Measurements from ENCODE around the gene MAEA. TPM values are rescaled to one million over a fixed set of nuclear protein-coding genes. Genes with fewer than 3 reads are reported as not detected.

The MAEA gene
- total and polyA plus RNA-seq, 11 donors = 38.1 to 57.2 (median 45.1) TPM

DNA sequence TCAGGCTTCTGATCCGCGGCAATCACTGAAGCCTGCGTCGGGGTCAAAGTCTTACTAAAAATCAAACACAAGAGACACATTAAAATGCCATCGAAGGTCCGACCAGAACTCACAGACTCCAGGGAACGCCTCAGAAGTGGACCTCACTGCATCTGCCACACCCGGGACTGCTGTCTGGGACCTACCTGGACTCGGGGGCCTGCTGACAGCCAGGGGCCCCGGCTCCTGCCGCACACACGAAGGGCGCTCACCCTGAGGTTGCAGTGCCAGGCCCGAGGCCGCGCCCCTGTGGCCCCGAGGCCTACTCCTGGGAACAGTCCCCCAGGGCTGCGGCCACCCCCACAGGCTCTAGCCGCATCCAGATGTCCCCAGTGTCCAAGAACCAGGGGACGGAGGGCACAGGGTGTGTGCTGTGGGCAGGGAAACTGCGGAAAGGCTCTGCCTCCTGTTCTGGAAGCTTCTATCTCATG is 48.2 kb upstream of the MAEA start:
- 88 to 91% (median 90%) methylated on average over 13 to 21 of the region's 21 CpGs for WGBS, 4 donors
- H3K4me1 ChIP-seq = peaks cover 4 to 60% (median 50%) of the 10 kb centered on the region in 12 donors

DNA sequence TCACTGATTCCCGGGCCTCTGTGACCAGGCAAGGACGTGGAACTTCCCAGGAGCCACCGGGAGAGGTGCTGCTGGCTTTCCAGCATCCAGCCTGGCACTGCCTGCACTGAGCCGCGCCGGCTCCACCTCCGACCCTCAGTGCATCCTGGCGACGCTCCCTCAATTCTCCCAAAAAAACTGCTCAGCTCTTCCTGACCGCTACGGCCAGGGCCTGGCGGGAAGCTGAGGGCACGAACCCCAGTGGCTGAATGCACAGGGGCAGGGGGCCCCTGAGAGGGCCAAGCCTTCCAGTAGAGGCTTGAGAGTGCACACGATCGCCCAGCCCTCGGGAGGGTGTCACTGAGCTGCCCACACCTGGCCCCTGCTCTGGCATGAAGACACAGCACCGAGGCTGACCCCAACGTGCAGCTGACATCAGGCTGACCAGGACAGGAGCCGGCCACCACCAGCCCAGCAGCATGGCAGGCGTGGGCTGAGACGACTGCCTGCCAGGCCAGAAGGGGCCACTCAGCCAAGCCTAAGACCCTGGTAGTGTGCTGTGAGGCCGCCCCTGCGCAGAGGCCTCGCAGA is 47.7 kb upstream of the MAEA start:
- Histone ChIP-seq H3K4me3 (no peak overlapping the region), H3K27ac (no peak overlapping the region), H3K27me3 (no peaks in the 10 kb centered on the region), H3K36me3 (peaks cover 0 to 40% (median 31%) of the 10 kb centered on the region in 9 donors), H3K4me1 (peaks cover 4 to 65% (median 56%) of the 10 kb centered on the region in 12 donors), H3K9me3 (no peaks in the 10 kb centered on the region)
- TF ChIP-seq, protein P1, sequence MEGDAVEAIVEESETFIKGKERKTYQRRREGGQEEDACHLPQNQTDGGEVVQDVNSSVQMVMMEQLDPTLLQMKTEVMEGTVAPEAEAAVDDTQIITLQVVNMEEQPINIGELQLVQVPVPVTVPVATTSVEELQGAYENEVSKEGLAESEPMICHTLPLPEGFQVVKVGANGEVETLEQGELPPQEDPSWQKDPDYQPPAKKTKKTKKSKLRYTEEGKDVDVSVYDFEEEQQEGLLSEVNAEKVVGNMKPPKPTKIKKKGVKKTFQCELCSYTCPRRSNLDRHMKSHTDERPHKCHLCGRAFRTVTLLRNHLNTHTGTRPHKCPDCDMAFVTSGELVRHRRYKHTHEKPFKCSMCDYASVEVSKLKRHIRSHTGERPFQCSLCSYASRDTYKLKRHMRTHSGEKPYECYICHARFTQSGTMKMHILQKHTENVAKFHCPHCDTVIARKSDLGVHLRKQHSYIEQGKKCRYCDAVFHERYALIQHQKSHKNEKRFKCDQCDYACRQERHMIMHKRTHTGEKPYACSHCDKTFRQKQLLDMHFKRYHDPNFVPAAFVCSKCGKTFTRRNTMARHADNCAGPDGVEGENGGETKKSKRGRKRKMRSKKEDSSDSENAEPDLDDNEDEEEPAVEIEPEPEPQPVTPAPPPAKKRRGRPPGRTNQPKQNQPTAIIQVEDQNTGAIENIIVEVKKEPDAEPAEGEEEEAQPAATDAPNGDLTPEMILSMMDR (IDR thresholded peaks at IDR 0.05) = no peak
- TF ChIP-seq POLR2A (IDR thresholded peaks at IDR 0.05) = no peak
- intact Hi-C loops (cut with DNase I) = loop anchor here in 3 of 10 donors (5.0 to 10.0 kb wide), 3 partner anchors 35 to 77 kb away; no protein-coding TSS in a partner anchor
- ATAC-seq (no peak), DNase-seq (peak in 1 of 5 donors; percentile 55)
- 72 to 75% (median 73%) methylated on average over 20 to 24 of the region's 24 CpGs for WGBS, 4 donors

More for the DNA sequence above, 48.2 kb upstream of the MAEA start:
- peak in 2 of 5 donors; percentile 5 to 57 for DNase-seq
- Histone ChIP-seq H3K36me3 (peaks cover 0 to 44% (median 32%) of the 10 kb centered on the region in 9 donors), H3K27ac (no peak overlapping the region), H3K27me3 (no peaks in the 10 kb centered on the region), H3K9me3 (no peaks in the 10 kb centered on the region), H3K4me3 (no peak overlapping the region)
- no peak for ATAC-seq
- intact Hi-C loops (cut with DNase I) = loop anchor here in 3 of 10 donors (5.0 to 10.0 kb wide), 3 partner anchors 34 to 77 kb away; no protein-coding TSS in a partner anchor
- TF ChIP-seq, protein P1 (IDR thresholded peaks at IDR 0.05) = no peak
- no peak for TF ChIP-seq POLR2A (IDR thresholded peaks at IDR 0.05)

DNA sequence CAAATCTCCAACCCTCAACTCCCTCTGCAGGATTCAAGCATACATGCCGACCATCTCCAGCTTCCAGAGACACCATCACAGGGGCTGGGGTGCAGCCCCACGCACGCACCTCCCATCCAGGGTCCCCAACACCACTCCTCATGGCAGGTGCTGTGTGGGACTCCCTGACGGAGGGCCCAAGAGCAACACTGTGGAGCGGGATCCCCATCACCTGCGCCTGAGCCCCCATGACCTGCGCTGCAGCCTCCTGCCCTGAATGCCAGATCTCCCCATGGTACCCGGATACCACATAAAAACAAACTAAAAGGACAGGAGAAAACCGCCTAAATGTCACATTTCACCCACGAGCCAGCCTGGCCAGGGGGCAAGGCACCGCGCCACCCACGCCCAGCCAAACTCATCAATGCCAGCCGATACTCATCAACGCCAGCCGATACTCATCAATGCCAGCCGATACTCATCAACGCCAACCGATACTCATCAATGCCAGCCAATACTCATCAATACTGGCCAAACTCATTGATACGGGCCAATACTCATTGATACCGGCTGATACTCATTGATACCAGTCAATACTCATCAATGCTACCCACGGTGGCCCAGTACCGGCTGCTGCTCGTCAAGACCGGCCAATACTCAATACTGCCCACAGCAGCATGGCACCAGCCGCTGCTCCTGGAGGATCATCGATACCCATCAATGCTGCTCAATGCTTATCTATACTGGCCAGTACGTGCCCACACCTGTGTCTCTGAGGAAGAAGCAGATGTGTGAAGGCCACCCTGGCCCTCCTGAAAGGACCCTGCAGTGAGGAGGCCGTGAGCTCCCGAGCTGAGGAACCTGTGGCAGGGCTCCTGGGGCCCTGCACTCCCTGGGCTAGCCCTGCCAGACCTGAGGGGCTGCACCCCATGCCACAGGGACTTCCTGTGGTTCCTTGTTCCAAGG is 46.9 kb upstream of the MAEA start:
- TF ChIP-seq POLR2A (IDR thresholded peaks at IDR 0.05) = no peak
- TF ChIP-seq, protein P1 (IDR thresholded peaks at IDR 0.05) = no peak
- ATAC-seq (no peak), DNase-seq (peak in 1 of 5 donors; percentile 7)
- no peak overlapping the region for H3K4me3 ChIP-seq
- H3K27me3 ChIP-seq = no peaks in the 10 kb centered on the region
- peaks cover 0 to 35% (median 30%) of the 10 kb centered on the region in 9 donors for H3K36me3 ChIP-seq
- intact Hi-C loops (cut with DNase I) = loop anchor here in 3 of 10 donors (5.0 to 10.0 kb wide), 3 partner anchors 35 to 78 kb away; no protein-coding TSS in a partner anchor
- 92 to 94% (median 93%) methylated on average over 28 to 30 of the region's 30 CpGs for WGBS, 4 donors
- H3K9me3 ChIP-seq = no peaks in the 10 kb centered on the region
- H3K4me1 ChIP-seq = peaks cover 4 to 72% (median 60%) of the 10 kb centered on the region in 12 donors
- H3K27ac ChIP-seq = no peak overlapping the region
